Heart left ventricle (tissue), 16 donors: ENCODE results near the gene SCN8A. TPM values are rescaled to one million over a fixed set of nuclear protein-coding genes. Genes with fewer than 3 reads are reported as not detected.

Experiments
- ATAC-seq, 4 donors: fragments of 200-7000 bp; cut with Tn5 transposase; one replicate each; pipeline ENCODE4 v1.9.1; 2020 to 2022; ENCODE audit warnings: moderate library complexity in 4 of 4, mild to moderate bottlenecking in 3 of 4, moderate number of reproducible peaks in 1 of 4
- DNase-seq, 5 donors: peaks; one replicate each; pipeline ENCODE4 v3.0.0-alpha.2; 2020
- H3K27ac ChIP-seq, 12 donors: fragments of 200-600 bp; sonication (generic) in 4 of 12; one replicate each; pipeline versions ENCODE4 v1.5.0 to v1.8.0; 2016 to 2022; ENCODE audit warnings: mild to moderate bottlenecking in 2 of 12
- H3K27me3 ChIP-seq, 9 donors: fragments of 200-600 bp; sonication (generic) in 2 of 9; one replicate each; pipeline versions ENCODE4 v1.5.1 to v1.8.0; 2016 to 2022; ENCODE audit warnings: mild to moderate bottlenecking in 3 of 9
- H3K36me3 ChIP-seq, 9 donors: fragments of 200-600 bp; sonication (generic) in 2 of 9; one replicate each; pipeline versions ENCODE4 v1.5.0 to v1.8.0; 2018 to 2022; ENCODE audit warnings: mild to moderate bottlenecking in 2 of 9
- H3K4me1 ChIP-seq, 12 donors: fragments of 200-600 bp; sonication (generic) in 4 of 12; one replicate each; pipeline versions ENCODE4 v1.5.0 to v1.8.0; 2016 to 2022; ENCODE audit warnings: mild to moderate bottlenecking in 3 of 12
- H3K4me3 ChIP-seq, 12 donors: fragments of 200-600 bp; sonication (generic) in 4 of 12; one replicate each; pipeline versions ENCODE4 v1.5.0 to v1.8.0; 2017 to 2022; ENCODE audit warnings: mild to moderate bottlenecking in 9 of 12, moderate library complexity in 4 of 12
- H3K9me3 ChIP-seq, 12 donors: fragments of 200-600 bp; sonication (generic) in 4 of 12; one replicate each; pipeline versions ENCODE4 v1.5.0 to v1.8.0; 2016 to 2022; ENCODE audit warnings: mild to moderate bottlenecking in 1 of 12
- POLR2A ChIP-seq, 2 donors: fragments of 450-650 bp; IDR thresholded peaks; one replicate each; pipeline ENCODE4 v1.6.1; 2017; ENCODE audit warnings: antibody characterized with exemption in 2 of 2, mild to moderate bottlenecking in 2 of 2, moderate library complexity in 2 of 2
- WGBS, 4 donors: extraction: QIAGEN DNeasy Blood & Tissue Kit in 2 of 4; methylation state at CpG; one replicate each; pipeline versions ENCODE4 v1.1.5 to v1.1.7; 2013 to 2018; 5-methylcytosine and 5-hydroxymethylcytosine counted together
- intact Hi-C, 10 donors: fragments of 100-400 bp; cut with DNase I; formaldehyde crosslinking; loops; one replicate each; pipeline versions ENCODE4 v1.11.1 to v1.14.2; 2022
- polyA plus RNA-seq, 2 donors: library from polyadenylated mRNA; stranded (reverse); fragments of 200-250 nt; gene quantifications; one replicate each; pipeline ENCODE4 v1.2.3, GENCODE V29; 2013
- total RNA-seq, 9 donors: library from RNA; depleted of rRNA in 2 of 9; stranded (reverse); fragments of >200 nt in 2 of 9; fragmentation: NEBNext Ultra II Directional in 3 of 9; extraction: Animal tissue kit (Norgen Biotek cat#: 25700) in 3 of 9; gene quantifications; one replicate each; pipeline versions ENCODE4 v1.1.0 to v1.2.4, GENCODE V29; 2016 to 2023
- TF ChIP-seq, protein P1 (sequence below), 12 donors: fragments of 200-600 bp; sonication (generic) in 4 of 12; IDR thresholded peaks; one replicate each; pipeline versions ENCODE4 v1.5.0 to v1.8.0; 2018 to 2022; ENCODE audit warnings: antibody characterized with exemption in 12 of 12, mild to moderate bottlenecking in 5 of 12
- donor health status: ischemic (EF 13 %, LVEDD 7.1; RV severe dilation, severe dysfunction).
- donor health status: healthy with polysubstance abuse.
- donor health status: DM: no; HTN: yes; CAD: no.
- donor health status: DM: no; HTN: no; CAD: no.
- donor health status: ischemic (EF 25% LVEDD 6.9; RV normal size, moderate dysfunction).
- donor health status: ischemic (EF 25% LVEDD 5.7; RV mildly dilated, moderate dysfunction).
- donor health status: healthy.
- donor health status: DM: yes; HTN: yes; CAD: no.
- donor health status: ischemic (EF 35%, LVEDD 5.7; RV mildly dilated, moderate dysfunction).
- donor health status: nonischemic (EF 11% LVEDD 7.7; RV severe dilation, severe dysfunction).
- donor health status: DM: yes; HTN: yes; CAD: no.
- donor health status: PGD.
- donor health status: ischemic (EF 29% LVEDD 5.4; RV normal size, mild dysfunction).
- donor health status: nonischemic (EF 23%, LVEDD 6.1; RV moderate dilation, normal function).

Gene SCN8A
- total and polyA plus RNA-seq, 11 donors = 0.17 to 0.97 (median 0.32) TPM

- H3K27ac ChIP-seq = peak overlapping the region in 10 of 12 donors; percentile 55 to 83 (median 72)
- 30 to 44% (median 39%) methylated on average over 29 to 55 of the region's 57 CpGs for WGBS, 4 donors
- H3K4me3 ChIP-seq = peak overlapping the region in 11 of 12 donors; percentile 55 to 73 (median 65)
- no peak for TF ChIP-seq POLR2A (IDR thresholded peaks at IDR 0.05)
- TF ChIP-seq, protein P1, sequence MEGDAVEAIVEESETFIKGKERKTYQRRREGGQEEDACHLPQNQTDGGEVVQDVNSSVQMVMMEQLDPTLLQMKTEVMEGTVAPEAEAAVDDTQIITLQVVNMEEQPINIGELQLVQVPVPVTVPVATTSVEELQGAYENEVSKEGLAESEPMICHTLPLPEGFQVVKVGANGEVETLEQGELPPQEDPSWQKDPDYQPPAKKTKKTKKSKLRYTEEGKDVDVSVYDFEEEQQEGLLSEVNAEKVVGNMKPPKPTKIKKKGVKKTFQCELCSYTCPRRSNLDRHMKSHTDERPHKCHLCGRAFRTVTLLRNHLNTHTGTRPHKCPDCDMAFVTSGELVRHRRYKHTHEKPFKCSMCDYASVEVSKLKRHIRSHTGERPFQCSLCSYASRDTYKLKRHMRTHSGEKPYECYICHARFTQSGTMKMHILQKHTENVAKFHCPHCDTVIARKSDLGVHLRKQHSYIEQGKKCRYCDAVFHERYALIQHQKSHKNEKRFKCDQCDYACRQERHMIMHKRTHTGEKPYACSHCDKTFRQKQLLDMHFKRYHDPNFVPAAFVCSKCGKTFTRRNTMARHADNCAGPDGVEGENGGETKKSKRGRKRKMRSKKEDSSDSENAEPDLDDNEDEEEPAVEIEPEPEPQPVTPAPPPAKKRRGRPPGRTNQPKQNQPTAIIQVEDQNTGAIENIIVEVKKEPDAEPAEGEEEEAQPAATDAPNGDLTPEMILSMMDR (IDR thresholded peaks at IDR 0.05) = peak in 1 of 12 donors; percentile 18
- peak in 2 of 5 donors; percentile 32 to 40 for DNase-seq
- peaks cover 0 to 51% (median 36%) of the 10 kb centered on the region in 12 donors for H3K4me1 ChIP-seq
- no peaks in the 10 kb centered on the region for H3K9me3 ChIP-seq
- intact Hi-C loops = no loop called here
- ATAC-seq = peak in 3 of 4 donors; percentile 3 to 37 (median 10)
- peaks cover 0 to 42% (median 36%) of the 10 kb centered on the region in 9 donors for H3K27me3 ChIP-seq
- H3K36me3 ChIP-seq = no peaks in the 10 kb centered on the region
Observed at GRCh38 chr12:51848841-51849735, 258.1 kb downstream of the SCN8A start.

- DNase-seq = no peak
- intact Hi-C loops = loop anchor here in 1 of 10 donors (2.0 kb wide), 1 partner anchor 20 kb away; no protein-coding TSS in a partner anchor
- Histone ChIP-seq H3K9me3 (no peaks in the 10 kb centered on the region), H3K4me1 (peaks cover 0 to 51% (median 36%) of the 10 kb centered on the region in 12 donors), H3K27me3 (peaks cover 0 to 40% (median 25%) of the 10 kb centered on the region in 9 donors), H3K36me3 (no peaks in the 10 kb centered on the region), H3K27ac (peak overlapping the region in 10 of 12 donors; percentile 17 to 82 (median 60)), H3K4me3 (peak overlapping the region in 1 of 12 donors; percentile 62)
- 69 to 84% (median 75%) methylated on average over 8 of the region's 8 CpGs for WGBS, 4 donors
- no peak for TF ChIP-seq POLR2A (IDR thresholded peaks at IDR 0.05)
- TF ChIP-seq, protein P1 (IDR thresholded peaks at IDR 0.05) = no peak
- no peak for ATAC-seq
Observed at GRCh38 chr12:51850081-51850964, 259.3 kb downstream of the SCN8A start.

DNA sequence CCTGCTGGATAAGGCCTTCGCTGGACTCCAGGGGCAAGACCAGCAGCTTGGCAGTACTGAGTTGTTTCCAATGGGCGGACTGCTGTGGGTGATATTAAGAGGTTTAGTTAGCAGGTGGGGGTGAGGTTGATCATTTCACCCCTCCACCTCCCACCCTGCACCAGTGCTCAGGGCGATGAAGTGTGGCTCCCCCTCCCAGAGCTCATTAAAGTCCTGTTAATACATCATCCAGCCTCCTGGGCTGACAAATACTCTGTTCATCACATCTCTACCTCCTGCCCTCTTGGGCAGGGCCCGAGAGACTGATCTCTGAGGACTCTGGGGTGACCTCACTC lies 259.9 kb downstream of the SCN8A start:
- no peaks in the 10 kb centered on the region for H3K9me3 ChIP-seq
- peaks cover 0 to 34% (median 20%) of the 10 kb centered on the region in 9 donors for H3K27me3 ChIP-seq
- H3K4me3 ChIP-seq = no peak overlapping the region
- no peak for ATAC-seq
- H3K4me1 ChIP-seq = peaks cover 0 to 57% (median 39%) of the 10 kb centered on the region in 12 donors
- intact Hi-C loops = loop anchor here in 1 of 10 donors (2.0 kb wide), 1 partner anchor 20 kb away; no protein-coding TSS in a partner anchor
- no peak for TF ChIP-seq POLR2A (IDR thresholded peaks at IDR 0.05)
- TF ChIP-seq, protein P1 (IDR thresholded peaks at IDR 0.05) = no peak
- 77 to 89% (median 81%) methylated on average over 4 of the region's 4 CpGs for WGBS, 4 donors
- no peaks in the 10 kb centered on the region for H3K36me3 ChIP-seq
- peak overlapping the region in 10 of 12 donors; percentile 17 to 82 (median 60) for H3K27ac ChIP-seq
- no peak for DNase-seq
